Dedifferentiated amniotic fluid mesenchymal stem cell (primary cell): ENCODE data around the gene TAF11L4.
"Not testable (repeated sequence)": the region's sequence is repeated elsewhere in the genome, so short reads cannot be mapped to it uniquely, and the experiment has no call there.

Experiments
- DNase-seq: peaks from one replicate; pipeline ENCODE4 v3.0.0-alpha.2; 2016; ENCODE audit errors: extremely low spot score

The TAF11L4 gene

GRCh38 chr5:17521501-17521900 lies at the start of gene TAF11L4:
TSS of gene TAF11L4 (plus strand) at chr5:17521801.
- DNase-seq: not testable (repeated sequence)

- not testable (repeated sequence) for DNase-seq
These were observed 46.5 kb upstream of the TAF11L4 start for GRCh38 chr5:17475064-17475463.

- DNase-seq: no peak
These were observed 44.6 kb upstream of the TAF11L4 start for GRCh38 chr5:17477043-17477442.

GRCh38 chr5:17477573-17478265 lies 43.9 kb upstream of the TAF11L4 start:
- no peak for DNase-seq

- DNase-seq: no peak
These were observed 40.2 kb upstream of the TAF11L4 start for GRCh38 chr5:17481378-17481777.

- DNase-seq: no peak
These were observed 38.8 kb upstream of the TAF11L4 start for GRCh38 chr5:17482790-17483189.

- DNase-seq: not testable (repeated sequence)
These were observed 35.0 kb upstream of the TAF11L4 start for GRCh38 chr5:17486464-17487173.

- DNase-seq: no peak
These were observed 34.5 kb upstream of the TAF11L4 start for GRCh38 chr5:17487174-17487512.

GRCh38 chr5:17491257-17491656 lies 30.3 kb upstream of the TAF11L4 start:
- DNase-seq: not testable (repeated sequence)

GRCh38 chr5:17492770-17493169 lies 28.8 kb upstream of the TAF11L4 start:
- DNase-seq: no peak

GRCh38 chr5:17497446-17497845 lies 24.2 kb upstream of the TAF11L4 start:
- no peak for DNase-seq

- DNase-seq: not testable (repeated sequence)
These were observed 23.7 kb upstream of the TAF11L4 start, which contains the start of gene TAF11L2 for GRCh38 chr5:17497931-17498330. TSS of gene TAF11L2 (plus strand) at chr5:17498231.

- DNase-seq: no peak
These were observed 9.8 kb upstream of the TAF11L4 start for GRCh38 chr5:17511775-17512325.

GRCh38 chr5:17517526-17517925 lies 4.1 kb upstream of the TAF11L4 start:
- not testable (repeated sequence) for DNase-seq

GRCh38 chr5:17518067-17518466 lies 3.5 kb upstream of the TAF11L4 start, which contains the start of gene TAF11L3:
TSS of gene TAF11L3 (plus strand) at chr5:17518367.
- DNase-seq: not testable (repeated sequence)

GRCh38 chr5:17519508-17519907 lies 2.1 kb upstream of the TAF11L4 start:
- DNase-seq: not testable (repeated sequence)

GRCh38 chr5:17524935-17525334 lies 3.3 kb downstream of the TAF11L4 start, which contains the start of gene TAF11L5:
TSS of gene TAF11L5 (plus strand) at chr5:17525235.
- not testable (repeated sequence) for DNase-seq

- not testable (repeated sequence) for DNase-seq
These were observed 4.9 kb downstream of the TAF11L4 start for GRCh38 chr5:17526504-17526903.

- DNase-seq: not testable (repeated sequence)
These were observed 6.8 kb downstream of the TAF11L4 start, which contains the start of gene TAF11L6 for GRCh38 chr5:17528369-17528768. TSS of gene TAF11L6 (plus strand) at chr5:17528669.
